IPS-18c (cell line): ENCODE results near the gene SPARCL1.
"Not testable (repeated sequence)": the region's sequence is repeated elsewhere in the genome, so short reads cannot be mapped to it uniquely, and the experiment has no call there.

Experiments used
- H3K4me3 ChIP-seq: 2 replicates; pipeline ENCODE4 v1.7.0; 2013; ENCODE audit warnings: low read depth, mild to moderate bottlenecking, low read length, moderate library complexity; ENCODE audit not compliant: insufficient read depth
- H3K9me3 ChIP-seq: one replicate; pipeline ENCODE4 v1.6.1; 2013; ENCODE audit warnings: mild to moderate bottlenecking, low read length, moderate library complexity; ENCODE audit not compliant: control insufficient read depth, insufficient read depth

Gene SPARCL1, protein sequence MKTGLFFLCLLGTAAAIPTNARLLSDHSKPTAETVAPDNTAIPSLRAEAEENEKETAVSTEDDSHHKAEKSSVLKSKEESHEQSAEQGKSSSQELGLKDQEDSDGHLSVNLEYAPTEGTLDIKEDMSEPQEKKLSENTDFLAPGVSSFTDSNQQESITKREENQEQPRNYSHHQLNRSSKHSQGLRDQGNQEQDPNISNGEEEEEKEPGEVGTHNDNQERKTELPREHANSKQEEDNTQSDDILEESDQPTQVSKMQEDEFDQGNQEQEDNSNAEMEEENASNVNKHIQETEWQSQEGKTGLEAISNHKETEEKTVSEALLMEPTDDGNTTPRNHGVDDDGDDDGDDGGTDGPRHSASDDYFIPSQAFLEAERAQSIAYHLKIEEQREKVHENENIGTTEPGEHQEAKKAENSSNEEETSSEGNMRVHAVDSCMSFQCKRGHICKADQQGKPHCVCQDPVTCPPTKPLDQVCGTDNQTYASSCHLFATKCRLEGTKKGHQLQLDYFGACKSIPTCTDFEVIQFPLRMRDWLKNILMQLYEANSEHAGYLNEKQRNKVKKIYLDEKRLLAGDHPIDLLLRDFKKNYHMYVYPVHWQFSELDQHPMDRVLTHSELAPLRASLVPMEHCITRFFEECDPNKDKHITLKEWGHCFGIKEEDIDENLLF

GRCh38 chr4:87529187-87529586 is at the start of gene SPARCL1:
Gene SPARCL1 (minus strand): TSS chr4:87529376. CDS start chr4:87499574, 29,802 bp downstream.
- Histone ChIP-seq H3K9me3 (no peaks in the 10 kb centered on the region), H3K4me3 (no peak within 1 kb of the TSS)

GRCh38 chr4:87575983-87576382 is 46.8 kb upstream of the SPARCL1 start:
- peaks cover 2% of the 10 kb centered on the region for H3K9me3 ChIP-seq

GRCh38 chr4:87575408-87575807 is 46.2 kb upstream of the SPARCL1 start:
- Histone ChIP-seq H3K9me3 (peaks cover 4% of the 10 kb centered on the region), H3K4me3 (no peak overlapping the region)

More at GRCh38 chr4:87575983-87576382, 46.8 kb upstream of the SPARCL1 start:
- H3K4me3 ChIP-seq, result no peak overlapping the region

DNA sequence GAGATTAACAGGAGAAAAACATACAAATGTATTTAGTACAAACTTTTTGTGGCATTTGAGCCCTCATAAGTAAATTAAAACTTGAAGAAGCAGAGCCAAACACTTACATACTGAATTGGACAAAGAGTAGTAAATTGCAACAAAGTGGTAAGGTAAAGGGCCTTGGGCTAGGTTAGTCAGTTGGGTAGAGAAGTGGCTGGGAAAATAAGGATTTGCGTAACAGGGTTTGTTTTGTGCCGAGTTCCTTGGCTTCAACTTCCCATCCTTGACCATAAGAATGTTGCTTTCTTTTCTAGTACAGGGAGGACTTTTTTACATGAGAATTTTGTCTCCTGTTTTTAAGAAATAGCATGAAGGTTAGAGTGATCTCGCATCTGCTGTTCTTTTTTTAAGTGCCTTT is 45.8 kb upstream of the SPARCL1 start:
- H3K9me3 ChIP-seq, result peaks cover 4% of the 10 kb centered on the region
- no peak overlapping the region for H3K4me3 ChIP-seq

- not testable (repeated sequence) for H3K4me3 ChIP-seq, H3K9me3 ChIP-seq
Measured at GRCh38 chr4:87574376-87574775, 45.2 kb upstream of the SPARCL1 start.

GRCh38 chr4:87570290-87570805 is 41.2 kb upstream of the SPARCL1 start:
- Histone ChIP-seq H3K9me3 (peaks cover 4% of the 10 kb centered on the region), H3K4me3 (no peak overlapping the region)

DNA sequence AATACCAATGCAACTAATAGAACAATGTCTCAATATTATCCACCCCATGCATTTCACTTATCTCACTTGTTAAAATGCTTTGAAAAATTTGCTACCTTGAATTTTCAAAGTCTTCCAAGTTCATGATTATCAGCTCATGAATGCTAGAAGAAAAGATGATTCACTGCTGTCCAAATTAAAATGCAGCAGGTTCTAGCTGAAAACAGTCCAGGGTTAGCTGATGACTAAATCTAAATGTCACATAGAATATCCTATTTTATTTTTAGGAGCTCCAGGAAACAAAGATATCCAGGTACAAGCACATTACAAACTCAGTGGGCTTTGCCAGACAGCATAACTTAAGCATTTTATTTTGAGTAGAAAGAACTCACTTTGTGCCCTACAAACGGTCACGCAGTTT is 38.0 kb upstream of the SPARCL1 start:
- H3K9me3 ChIP-seq, result peaks cover 3% of the 10 kb centered on the region
- H3K4me3 ChIP-seq, result no peak overlapping the region

DNA sequence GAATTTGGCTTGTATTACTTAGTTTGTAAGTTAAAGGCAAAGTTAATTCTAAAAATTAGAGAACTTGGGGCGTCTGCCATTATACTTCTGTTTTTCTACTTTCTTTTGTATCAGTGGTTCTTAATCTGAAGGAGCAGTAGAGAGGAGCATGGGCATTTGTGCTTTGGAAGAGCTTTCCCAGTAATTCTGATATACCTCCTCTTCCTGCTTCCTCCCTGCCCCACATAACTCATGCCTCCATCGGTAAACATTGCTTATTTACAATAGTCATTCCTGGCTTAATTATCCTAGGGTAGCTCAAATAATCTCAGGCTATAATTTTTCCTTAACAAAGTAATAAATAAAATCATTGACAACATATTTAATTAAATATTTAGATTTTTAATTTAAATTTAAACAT is 37.1 kb upstream of the SPARCL1 start:
- peaks cover 2% of the 10 kb centered on the region for H3K9me3 ChIP-seq
- H3K4me3 ChIP-seq, result no peak overlapping the region

DNA sequence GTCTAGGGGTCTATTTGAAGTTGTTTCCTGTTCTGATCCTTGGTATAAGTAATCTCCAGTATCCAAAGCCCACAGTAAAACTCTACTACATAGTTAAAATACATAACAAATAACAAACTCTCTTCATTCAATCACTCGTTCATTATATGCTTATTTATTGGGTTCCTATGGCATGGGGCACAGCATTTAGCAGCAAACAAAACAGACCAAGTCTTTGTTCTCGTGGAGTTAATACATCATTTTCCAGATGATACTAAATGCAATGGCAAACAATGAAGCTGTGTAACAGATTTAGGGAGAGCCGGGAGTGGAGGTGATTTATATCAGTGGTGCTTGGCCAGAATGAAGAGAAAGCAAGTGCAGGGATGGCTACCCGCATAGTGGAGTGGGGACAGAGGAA is 36.6 kb upstream of the SPARCL1 start:
- peaks cover under 1% of the 10 kb centered on the region for H3K9me3 ChIP-seq

DNA sequence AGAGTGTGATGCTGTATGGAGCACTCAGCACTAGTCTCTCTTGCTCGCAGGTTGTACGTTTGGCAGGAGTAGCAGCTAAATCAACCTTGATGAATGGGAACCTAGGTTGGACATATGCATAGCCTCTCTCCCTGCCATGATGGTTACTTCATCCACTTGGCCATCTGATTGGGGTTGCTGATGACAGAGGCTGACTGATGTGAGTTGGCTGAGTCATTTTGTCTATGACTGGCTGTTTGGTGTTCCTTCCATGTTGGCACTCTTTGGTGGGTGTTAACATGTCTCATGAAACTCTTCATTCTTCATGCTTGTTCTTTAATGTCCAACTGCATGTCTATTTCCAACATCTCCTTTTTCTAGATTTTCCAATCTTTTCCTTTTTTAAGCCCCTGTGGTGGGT is 31.6 kb upstream of the SPARCL1 start:
- Histone ChIP-seq H3K4me3 (no peak overlapping the region), H3K9me3 (no peaks in the 10 kb centered on the region)

More for the DNA sequence above, 36.6 kb upstream of the SPARCL1 start:
- H3K4me3 ChIP-seq, result no peak overlapping the region

DNA sequence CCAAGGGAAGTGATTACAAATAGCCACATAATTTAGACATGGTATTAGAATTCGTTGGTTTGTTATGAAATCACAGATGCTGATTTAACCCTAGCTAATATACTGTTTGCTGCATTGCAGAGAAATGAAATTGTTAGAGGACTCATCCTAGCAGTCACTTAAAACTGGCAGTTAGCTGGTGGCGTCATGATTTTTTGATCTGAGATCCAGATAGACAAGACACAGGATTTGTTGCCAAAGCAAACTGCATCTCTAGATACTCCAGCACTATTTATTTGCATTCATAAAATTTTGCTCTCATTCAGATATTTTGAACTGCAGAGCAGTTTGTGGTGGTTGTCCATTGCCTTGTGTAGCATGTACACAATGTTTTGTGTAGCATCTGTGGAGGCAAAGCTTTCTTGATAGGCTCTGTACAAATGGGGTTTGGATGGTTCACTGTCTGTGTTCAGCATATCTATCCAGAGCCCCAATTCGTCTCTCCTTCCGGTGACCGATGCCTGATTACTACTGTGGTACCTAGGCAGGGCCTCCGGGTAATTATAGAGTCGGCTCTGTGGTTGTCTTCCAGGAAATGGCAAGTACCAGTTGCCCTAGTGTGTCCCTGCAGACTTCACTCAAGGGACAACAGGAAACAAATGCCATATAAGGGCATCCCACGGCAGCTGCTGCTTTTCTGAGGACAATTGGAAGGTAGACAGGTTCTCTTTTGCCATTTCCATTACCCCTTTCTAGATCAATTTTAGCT is 30.1 kb upstream of the SPARCL1 start:
- no peaks in the 10 kb centered on the region for H3K9me3 ChIP-seq
- no peak overlapping the region for H3K4me3 ChIP-seq

DNA sequence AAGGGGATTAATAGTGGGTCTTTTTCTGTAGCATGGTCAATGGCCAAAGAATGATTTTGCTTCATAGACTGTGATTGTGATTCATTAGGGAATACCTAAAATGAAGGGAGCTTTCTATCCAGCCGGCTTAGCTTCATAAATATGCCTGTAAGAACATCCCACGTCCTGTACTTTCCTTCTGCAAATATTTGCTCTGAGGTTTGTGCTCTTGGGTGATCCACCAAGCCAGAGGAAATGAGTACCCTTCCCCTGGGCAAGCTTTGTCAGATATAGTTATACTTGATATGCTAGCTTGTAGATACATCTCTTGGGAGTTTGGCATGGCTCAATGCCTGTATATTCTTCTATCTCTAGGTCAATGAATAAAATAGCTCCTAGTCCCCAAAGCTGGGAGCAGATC is 28.2 kb upstream of the SPARCL1 start:
- H3K4me3 ChIP-seq, result no peak overlapping the region
- H3K9me3 ChIP-seq, result no peaks in the 10 kb centered on the region

- no peaks in the 10 kb centered on the region for H3K9me3 ChIP-seq
- no peak overlapping the region for H3K4me3 ChIP-seq
Measured at GRCh38 chr4:87555773-87556619, 26.8 kb upstream of the SPARCL1 start.

DNA sequence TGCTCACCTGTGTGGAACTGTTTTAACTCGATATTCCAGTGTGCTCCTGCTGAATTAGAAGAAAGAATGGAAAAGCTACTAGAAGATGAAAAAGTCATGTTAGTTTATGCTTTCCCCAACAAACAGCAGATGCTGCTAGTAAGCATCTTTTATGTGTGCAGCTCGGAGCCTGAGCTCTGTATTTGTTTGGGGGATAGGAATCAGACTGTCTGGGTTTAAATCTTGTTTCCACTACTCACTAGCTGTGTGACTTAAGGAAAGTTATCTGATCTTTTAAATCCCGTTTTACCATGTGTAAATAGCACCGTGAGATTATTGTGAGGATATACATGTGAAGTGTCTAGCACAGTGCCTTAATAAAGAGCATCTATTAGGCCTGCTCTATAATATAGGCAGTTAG is 24.0 kb upstream of the SPARCL1 start:
- H3K9me3 ChIP-seq, result no peaks in the 10 kb centered on the region
- no peak overlapping the region for H3K4me3 ChIP-seq

GRCh38 chr4:87551361-87551760 is 22.2 kb upstream of the SPARCL1 start:
- H3K4me3 ChIP-seq, result no peak overlapping the region
- H3K9me3 ChIP-seq, result no peaks in the 10 kb centered on the region

DNA sequence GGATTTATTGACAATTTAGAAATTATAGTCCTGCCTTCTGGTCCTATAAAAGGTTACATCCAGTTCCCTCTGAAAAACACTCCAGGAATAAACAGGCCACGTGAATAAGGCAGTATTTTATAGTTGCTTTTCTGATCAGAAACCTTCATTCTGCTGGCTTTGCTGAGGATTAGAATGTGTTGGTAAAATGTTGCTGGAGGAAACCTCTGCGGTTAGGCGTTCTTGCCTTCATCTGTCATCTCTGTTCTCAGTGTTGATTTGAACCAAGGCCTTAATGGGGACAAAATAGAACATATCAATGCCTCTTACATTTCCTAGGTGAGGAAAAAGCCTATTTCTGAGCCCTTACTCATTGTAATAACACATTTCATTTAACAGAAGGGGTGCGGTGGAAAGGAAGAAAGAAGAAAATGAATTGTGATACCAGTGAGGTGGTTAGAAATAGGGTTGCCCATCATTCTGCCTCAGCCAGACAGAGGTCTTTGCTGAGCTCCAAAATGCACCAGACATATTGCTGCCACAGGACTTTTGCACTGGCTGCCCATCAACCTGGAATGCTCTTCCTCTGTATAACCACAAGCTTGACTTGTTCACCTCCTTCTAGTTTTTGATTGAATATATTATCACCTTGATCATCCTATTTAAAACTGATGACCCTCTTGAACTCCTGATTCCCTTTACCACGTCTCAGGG is 18.0 kb upstream of the SPARCL1 start:
- H3K4me3 ChIP-seq, result no peak overlapping the region
- no peaks in the 10 kb centered on the region for H3K9me3 ChIP-seq
